ENCODE results near the gene RSKR.

- TF ChIP-seq CTCF (IDR thresholded peaks at IDR 0.05) (no peak), SIN3A (IDR thresholded peaks at IDR 0.05; ENCODE audit: borderline replicate concordance, insufficient read depth, low read depth, low read length) (no peak), POLR2AphosphoS5 (IDR thresholded peaks at IDR 0.05; ENCODE audit: low read depth, low read length) (no peak)
These were observed 39.5 kb downstream of the RSKR start for GRCh38 chr17:28574526-28574925.
